ENCODE results near the gene HOXA2. TPM values are rescaled to one million over a fixed set of nuclear protein-coding genes. Genes with fewer than 3 reads are reported as not detected.

HOXA2 gene
- total RNA-seq, 2 donors from 2014 or later: 1.4 TPM; not detected in 1

DNA sequence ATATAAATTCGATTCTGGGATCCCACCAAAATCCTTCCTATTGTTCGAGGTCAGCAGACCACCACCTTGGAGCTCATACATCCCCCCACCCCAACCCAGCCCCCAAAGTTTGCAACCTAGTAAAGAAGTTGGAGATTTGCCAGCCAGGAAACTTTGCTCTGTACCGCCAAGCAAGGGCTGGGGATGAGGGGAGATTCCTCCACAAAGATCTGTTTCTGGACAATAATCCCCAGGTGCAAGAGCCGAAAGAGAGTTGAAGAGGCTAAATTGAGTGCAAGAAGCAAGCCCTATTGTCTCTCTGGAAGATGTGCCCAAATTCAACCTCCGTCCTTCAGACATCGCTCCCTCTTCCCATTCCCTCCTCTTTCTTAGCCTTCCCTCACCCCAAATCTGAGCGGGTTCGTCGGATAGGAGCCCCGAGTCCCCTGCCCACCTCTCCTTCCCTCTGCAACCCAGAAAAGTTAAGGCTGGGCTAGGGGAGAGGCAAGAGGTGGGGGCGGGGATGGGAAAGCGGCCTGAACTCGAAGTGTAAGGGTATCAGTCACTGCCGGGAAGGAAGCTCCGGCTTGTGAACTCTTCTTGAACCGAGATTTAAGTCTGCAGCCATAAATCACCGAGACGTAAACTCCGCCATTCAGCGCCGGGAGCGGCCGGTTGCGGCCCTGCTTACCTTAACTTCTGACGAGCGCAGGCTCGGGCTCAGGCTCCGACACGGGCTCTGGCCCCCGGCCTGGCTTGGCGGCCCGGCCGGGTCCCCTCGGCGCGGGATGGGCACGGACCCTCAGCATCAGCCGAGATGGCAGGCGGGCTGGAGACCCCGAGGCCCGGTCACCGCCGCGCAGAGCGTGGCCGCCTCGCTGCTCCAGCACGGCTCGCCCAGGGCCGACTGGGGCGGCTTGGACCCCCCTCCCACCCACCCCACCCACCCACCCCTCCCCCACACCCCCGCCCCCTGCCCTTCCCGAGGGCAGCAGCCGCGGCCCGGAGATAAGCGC lies 10.8 kb upstream of the HOXA2 start:
- Histone ChIP-seq H3K4me3 (peak overlapping the region; percentile 50), H3K9me3 (no peaks in the 10 kb centered on the region), H3K27me3 (replicated peaks; ENCODE audit: insufficient read depth) (no peaks in the 10 kb centered on the region), H3K4me1 (replicated peaks) (peaks cover 3% of the 10 kb centered on the region), H3K36me3 (no peaks in the 10 kb centered on the region), H3K27ac (peak overlapping the region; percentile 80 to 87)
- DNase-seq (ENCODE audit: low spot score): peak; percentile 80
- 16% methylated on average over 30 of the region's 57 CpGs for WGBS
- intact Hi-C loops (cut with DNase I): loop anchor here (2.0 kb wide), 1 partner anchor 16 kb away; no protein-coding TSS in a partner anchor
- TF ChIP-seq POLR2AphosphoS5 (IDR thresholded peaks at IDR 0.05) (peak; percentile 80), POLR2A (IDR thresholded peaks at IDR 0.05) (peak; percentile 65)
- TF ChIP-seq, protein P1, sequence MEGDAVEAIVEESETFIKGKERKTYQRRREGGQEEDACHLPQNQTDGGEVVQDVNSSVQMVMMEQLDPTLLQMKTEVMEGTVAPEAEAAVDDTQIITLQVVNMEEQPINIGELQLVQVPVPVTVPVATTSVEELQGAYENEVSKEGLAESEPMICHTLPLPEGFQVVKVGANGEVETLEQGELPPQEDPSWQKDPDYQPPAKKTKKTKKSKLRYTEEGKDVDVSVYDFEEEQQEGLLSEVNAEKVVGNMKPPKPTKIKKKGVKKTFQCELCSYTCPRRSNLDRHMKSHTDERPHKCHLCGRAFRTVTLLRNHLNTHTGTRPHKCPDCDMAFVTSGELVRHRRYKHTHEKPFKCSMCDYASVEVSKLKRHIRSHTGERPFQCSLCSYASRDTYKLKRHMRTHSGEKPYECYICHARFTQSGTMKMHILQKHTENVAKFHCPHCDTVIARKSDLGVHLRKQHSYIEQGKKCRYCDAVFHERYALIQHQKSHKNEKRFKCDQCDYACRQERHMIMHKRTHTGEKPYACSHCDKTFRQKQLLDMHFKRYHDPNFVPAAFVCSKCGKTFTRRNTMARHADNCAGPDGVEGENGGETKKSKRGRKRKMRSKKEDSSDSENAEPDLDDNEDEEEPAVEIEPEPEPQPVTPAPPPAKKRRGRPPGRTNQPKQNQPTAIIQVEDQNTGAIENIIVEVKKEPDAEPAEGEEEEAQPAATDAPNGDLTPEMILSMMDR (IDR thresholded peaks at IDR 0.05): no peak

DNA sequence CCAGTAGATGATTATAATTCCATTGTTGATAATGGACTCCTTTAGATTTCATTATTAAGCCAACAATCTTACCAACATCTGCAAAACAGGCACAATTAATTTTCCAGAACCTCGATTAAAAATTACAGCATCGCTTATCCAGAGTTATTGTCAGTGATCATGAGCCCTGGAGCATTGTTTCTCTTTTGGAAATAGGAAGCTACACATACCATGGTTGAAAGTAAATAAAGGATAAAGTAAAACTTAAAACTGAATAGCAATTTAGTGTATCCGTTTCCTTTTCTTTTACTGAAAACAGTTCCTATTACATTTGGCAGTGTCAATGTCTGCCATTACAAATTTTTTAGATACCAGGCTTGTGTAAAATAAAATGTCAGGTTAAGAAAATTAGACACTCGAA lies 9.9 kb upstream of the HOXA2 start:
- intact Hi-C loops (cut with DNase I): loop anchor here (2.0 kb wide), 1 partner anchor 16 kb away; no protein-coding TSS in a partner anchor
- Histone ChIP-seq H3K27me3 (replicated peaks; ENCODE audit: insufficient read depth) (no peaks in the 10 kb centered on the region), H3K9me3 (no peaks in the 10 kb centered on the region), H3K4me3 (no peak overlapping the region), H3K4me1 (replicated peaks) (peaks cover 3% of the 10 kb centered on the region), H3K27ac (peak overlapping the region; percentile 64 to 87), H3K36me3 (no peaks in the 10 kb centered on the region)
- no peak for DNase-seq (ENCODE audit: low spot score)
- no peak for TF ChIP-seq POLR2A (IDR thresholded peaks at IDR 0.05)
- no peak for TF ChIP-seq POLR2AphosphoS5 (IDR thresholded peaks at IDR 0.05)
- TF ChIP-seq, protein P1 (IDR thresholded peaks at IDR 0.05): no peak
- 35% methylated on average over 4 of the region's 4 CpGs for WGBS

DNA sequence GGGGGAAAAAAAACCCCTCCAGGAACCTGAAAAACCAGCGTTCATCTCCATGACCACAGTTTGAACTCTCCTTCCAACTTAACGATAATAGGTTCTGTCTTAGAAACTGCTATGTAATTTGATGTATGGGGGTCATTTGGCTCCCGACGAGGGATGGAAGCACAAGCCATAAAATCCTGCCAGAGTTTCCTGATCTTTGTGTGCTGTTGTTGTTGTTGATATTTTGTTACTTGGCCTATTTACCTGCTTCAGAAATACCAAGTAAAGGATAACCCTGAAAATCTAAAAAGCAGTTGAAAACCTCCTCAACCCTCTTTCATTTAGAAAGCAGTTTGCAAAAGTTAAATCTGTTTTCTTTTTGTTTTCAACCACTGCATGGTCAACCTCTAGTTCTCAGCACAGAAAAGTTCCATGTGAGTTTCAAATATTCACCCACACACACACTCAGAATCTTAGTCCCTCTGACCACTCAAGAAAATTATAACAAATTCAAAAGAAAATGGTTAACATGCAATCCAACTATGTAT lies 9.3 kb upstream of the HOXA2 start:
- Histone ChIP-seq H3K4me1 (replicated peaks) (peaks cover 3% of the 10 kb centered on the region), H3K9me3 (no peaks in the 10 kb centered on the region), H3K27ac (peak overlapping the region; percentile 54 to 64), H3K27me3 (replicated peaks; ENCODE audit: insufficient read depth) (no peaks in the 10 kb centered on the region), H3K4me3 (no peak overlapping the region), H3K36me3 (no peaks in the 10 kb centered on the region)
- DNase-seq (ENCODE audit: low spot score): no peak
- WGBS: 18% methylated on average over 4 of the region's 4 CpGs
- intact Hi-C loops (cut with DNase I): loop anchor here (2.0 kb wide), 1 partner anchor 15 kb away; no protein-coding TSS in a partner anchor
- TF ChIP-seq, protein P1 (IDR thresholded peaks at IDR 0.05): no peak
- no peak for TF ChIP-seq POLR2AphosphoS5 (IDR thresholded peaks at IDR 0.05)

DNA sequence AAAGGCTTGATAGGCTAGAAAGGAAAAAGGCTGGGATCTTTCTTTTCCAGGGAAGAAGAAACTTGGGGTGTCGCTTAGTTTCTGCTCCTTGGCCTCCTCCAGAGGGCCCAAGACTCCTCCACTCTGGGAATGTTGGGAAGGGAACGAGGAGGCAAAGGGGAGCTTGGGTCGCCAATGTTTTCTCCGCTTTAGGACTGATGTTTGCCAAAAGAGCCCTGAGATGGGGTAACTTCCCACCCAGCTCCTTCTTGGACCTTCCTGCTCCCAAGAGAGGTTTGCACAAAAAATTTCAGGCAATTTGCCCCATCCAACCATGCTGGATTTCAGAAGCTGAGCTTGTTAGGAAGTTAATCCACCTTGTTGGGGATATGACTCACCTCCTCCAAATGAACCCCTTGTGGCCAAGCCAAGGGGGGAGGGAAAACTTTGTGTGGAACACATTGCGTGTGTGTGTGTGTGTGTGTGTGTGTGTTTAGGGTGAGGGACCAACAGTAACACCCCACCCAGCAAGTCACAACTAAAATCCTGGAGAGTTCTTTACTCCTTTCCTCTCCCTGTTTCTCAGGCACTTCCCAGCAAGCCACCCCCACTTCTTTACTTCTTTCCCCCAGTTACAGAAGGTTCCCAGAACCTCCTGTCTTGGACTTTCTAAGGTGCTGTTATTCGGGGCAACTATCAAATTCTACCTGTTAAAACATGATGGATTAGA lies 8.7 kb upstream of the HOXA2 start:
- intact Hi-C loops (cut with DNase I): no loop called here
- no peak for DNase-seq (ENCODE audit: low spot score)
- 38% methylated on average over 6 of the region's 6 CpGs for WGBS
- TF ChIP-seq, protein P1 (IDR thresholded peaks at IDR 0.05): peak in 1 of 4 experiments; percentile 12
- no peak for TF ChIP-seq POLR2AphosphoS5 (IDR thresholded peaks at IDR 0.05)
- Histone ChIP-seq H3K9me3 (no peaks in the 10 kb centered on the region), H3K36me3 (no peaks in the 10 kb centered on the region), H3K27me3 (replicated peaks; ENCODE audit: insufficient read depth) (no peaks in the 10 kb centered on the region), H3K4me1 (replicated peaks) (peaks cover 3% of the 10 kb centered on the region), H3K27ac (peak overlapping the region; percentile 54 to 64), H3K4me3 (peak overlapping the region; percentile 15 to 16)

Measured in prostate gland (tissue), 2 donors.